GM20431 (cell line): Measurements from ENCODE around the gene FRMD8.
"Not testable (repeated sequence)": the region's sequence is repeated elsewhere in the genome, so short reads cannot be mapped to it uniquely, and the experiment has no call there.

Experiments used
- in situ Hi-C: fragments of 300-500 bp; cut with MseI, MboI; formaldehyde crosslinking; loops from one replicate; pipeline ENCODE4 v1.15.0; 2020; ENCODE audit warnings: low sequenced_read_pairs; ENCODE audit not compliant: unreplicated experiment

The FRMD8 gene

GRCh38 chr11:65445604-65446445 is 59.4 kb downstream of the FRMD8 start:
- in situ Hi-C loops: no loop called here

- in situ Hi-C loops: no loop called here
Measured at GRCh38 chr11:65446446-65447277, 60.2 kb downstream of the FRMD8 start.

DNA sequence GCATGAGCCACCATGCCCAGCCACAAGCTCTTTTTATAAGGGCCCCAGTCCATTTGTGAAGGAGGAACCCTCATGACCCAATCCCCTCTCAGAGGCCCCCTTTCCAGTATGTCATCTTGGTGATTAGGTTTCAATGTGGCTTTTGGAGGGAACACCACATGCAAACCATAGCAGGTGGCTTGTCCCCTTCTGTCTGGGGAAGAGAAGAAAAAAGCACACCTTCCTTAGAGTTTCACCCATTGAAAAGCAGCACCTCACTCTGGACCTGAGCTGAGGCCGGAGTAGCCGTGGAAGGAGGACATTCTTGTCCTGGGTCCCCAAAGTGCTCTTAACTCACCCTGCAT is 61.6 kb downstream of the FRMD8 start:
- in situ Hi-C loops: no loop called here

DNA sequence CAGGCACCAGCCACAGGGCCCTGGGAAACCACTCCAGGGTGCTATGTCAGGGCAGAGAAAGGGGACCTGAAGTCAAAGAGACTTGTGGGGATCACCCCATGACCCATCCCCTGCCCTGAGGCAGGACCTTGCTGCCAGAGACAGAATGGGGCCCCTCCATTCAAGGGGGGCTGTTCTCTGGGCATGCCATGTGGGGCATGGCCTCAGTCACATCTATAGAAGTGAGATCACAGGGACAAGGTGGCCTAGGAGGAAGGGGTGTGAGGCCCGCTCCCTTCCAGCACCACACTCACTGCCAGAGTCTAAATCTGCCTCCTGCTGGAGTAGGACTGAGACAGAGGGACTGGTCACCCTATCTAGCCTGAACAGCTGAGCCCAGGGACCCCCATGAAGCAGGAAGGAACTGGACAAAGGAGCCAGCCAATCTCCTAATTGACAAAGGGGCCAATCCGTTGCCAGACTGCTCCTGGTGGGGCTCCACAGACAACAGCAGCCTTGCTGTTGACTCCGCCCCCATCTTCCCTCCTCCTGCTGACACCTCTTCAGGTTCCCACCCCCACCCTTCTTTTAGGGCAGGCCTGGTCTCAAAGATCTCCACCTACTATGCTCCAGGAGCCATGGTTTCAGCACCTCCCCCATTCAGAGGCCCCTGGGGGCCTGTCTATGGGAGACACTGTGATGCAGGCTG is 62.1 kb downstream of the FRMD8 start:
- in situ Hi-C loops: no loop called here

- in situ Hi-C loops: not testable (repeated sequence)
Measured at GRCh38 chr11:65451301-65451700, 64.9 kb downstream of the FRMD8 start.

DNA sequence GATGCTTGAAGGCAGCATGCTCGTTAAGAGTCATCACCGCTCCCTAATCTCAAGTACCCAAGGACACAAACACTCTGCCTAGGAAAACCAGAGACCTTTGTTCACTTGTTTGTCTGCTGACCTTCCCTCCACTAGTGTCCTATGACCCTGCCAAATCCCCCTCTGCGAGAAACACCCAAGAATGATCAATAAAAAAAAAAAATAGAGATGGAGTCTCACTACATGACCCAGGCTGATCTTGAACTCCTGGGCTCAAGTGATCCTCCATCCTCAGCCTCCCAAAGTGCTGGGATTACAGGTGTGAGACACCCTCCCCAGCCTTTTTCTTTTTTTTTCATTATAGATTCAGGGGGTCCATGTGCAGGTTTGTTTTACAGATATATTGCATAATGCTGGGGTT is 65.8 kb downstream of the FRMD8 start:
- in situ Hi-C loops: not testable (repeated sequence)

DNA sequence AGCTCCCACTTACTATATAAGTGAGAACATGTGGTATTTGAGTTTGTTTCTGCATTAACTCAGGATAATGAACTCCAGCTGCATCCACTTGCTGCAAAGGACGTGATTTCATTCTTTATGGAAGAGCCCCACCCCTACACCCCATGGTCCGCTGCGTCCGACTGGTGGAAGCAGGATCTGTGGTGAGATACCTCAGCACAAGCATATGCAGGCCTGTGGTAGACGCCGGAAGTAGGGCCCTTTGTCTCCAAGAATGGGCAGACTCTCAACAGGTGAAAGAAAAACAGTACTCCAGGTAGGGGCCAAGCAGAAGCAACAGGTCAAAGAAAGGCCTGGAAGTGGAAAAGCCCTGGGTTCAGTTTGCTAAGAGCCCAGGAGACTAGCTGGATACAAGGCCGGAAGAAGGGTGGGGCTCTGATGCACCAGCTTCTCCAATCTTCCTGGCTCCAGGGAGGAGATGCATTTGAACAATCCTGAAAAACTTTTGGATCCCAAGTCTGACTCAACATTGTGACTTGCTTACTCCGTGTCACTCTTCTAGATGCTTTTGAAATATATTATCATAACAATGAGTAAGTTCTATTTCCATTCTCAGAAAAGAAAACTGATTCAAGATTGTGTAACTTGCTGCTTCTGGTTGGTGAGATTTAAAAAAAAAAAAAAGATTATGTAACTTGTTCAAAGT is 66.5 kb downstream of the FRMD8 start:
- in situ Hi-C loops: no loop called here

- in situ Hi-C loops: no loop called here
Measured at GRCh38 chr11:65454311-65454695, 67.9 kb downstream of the FRMD8 start.

DNA sequence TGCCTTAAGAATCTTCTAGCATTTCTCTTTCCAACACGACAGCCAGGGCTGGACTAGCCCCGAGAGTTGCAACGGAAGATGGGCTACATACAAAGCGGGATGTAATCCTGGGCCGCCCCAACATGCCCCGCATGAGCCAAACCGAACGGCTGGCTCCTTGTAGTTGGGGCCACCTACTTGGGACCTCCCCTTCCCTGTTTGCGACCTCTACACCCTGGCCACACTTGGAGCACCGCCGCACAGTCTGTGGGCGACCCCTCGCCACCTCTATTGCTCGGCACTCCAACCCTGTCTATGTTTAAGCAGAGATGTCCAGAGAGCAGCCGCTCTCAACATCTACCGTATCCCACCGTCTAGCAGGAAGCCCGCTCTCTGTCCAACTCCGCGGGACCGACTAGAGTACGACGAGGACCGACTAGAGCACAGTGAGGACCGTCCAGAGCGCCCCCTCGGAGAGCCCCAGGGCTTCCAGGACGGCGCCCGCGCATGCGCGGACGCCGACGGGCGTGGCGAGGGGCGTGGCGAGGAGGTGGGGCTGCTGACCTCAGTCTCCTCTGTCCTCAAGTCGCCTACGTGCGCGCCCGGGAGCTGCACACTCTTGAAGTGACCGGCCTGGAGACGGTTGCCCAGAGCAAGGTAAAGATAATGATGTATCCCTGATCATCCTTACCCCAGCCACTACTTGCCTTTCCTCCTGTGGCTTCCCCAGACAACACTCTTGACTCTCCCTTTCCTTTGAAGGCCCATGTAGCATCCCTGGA is 68.4 kb downstream of the FRMD8 start:
- in situ Hi-C loops: no loop called here

DNA sequence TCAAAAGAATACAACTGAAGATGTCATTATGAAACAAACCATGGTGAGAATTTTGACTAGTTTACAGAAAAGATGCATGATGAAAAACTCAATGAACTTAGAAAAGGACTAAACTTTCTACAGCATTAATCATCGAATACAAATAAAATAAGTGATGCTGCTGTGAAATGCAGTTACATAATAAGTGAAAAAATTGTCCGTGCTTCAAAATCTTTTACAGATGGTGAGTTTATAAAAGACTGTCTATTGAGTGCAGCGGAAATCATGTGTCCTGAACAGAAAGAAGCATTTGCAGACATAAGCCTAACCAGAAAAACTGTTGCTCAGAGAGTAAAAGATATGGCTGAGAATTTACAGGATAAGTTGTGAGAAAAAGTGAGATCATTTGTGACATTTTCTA is 70.0 kb downstream of the FRMD8 start:
- in situ Hi-C loops: no loop called here

DNA sequence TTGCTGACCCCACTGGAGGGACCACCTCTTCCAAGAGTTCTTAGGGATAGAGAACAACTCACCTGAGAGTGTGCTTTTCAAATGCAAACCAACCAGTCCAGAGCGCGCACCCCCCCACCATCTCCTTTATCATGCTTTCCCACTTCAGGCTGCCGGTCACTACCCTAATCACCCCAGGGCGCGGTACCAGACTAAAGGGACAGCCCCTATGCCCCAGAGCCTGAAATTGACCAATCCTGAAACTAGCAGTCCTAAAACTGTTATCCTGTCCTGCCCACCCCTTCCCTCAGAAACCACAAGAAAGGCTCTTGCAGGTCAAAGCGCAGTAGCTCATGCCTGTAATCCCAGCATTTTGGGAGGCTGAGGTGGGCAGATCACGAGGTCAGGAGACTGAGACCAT is 73.1 kb downstream of the FRMD8 start:
- in situ Hi-C loops: no loop called here
